Measurements from ENCODE around the gene OCEL1. TPM values are rescaled to one million over a fixed set of nuclear protein-coding genes. Genes with fewer than 3 reads are reported as not detected.
"Not testable (repeated sequence)": the region's sequence is repeated elsewhere in the genome, so short reads cannot be mapped to it uniquely, and the experiment has no call there.

The OCEL1 gene
- total RNA-seq, 1 donor from 2014 or later, result 24.1 TPM

- no peak overlapping the region for H3K27ac ChIP-seq
- no peaks in the 10 kb centered on the region for H3K27me3 ChIP-seq
- intact Hi-C loops (cut with DNase I), result no loop called here
- peaks cover 0 to 71% of the 10 kb centered on the region in 2 donors for H3K36me3 ChIP-seq
- H3K4me3 ChIP-seq, result no peak overlapping the region
- no peak for TF ChIP-seq CTCF (IDR thresholded peaks at IDR 0.05)
- TF ChIP-seq POLR2AphosphoS5 (IDR thresholded peaks at IDR 0.05; ENCODE audit: insufficient read depth in 1 of 2, low read depth in 1 of 2), result no peak
- TF ChIP-seq POLR2A (IDR thresholded peaks at IDR 0.05), result no peak
- no peaks in the 10 kb centered on the region for H3K4me1 ChIP-seq
- no peaks in the 10 kb centered on the region for H3K9me3 ChIP-seq
- no peak for DNase-seq (ENCODE audit: extremely low spot score in 2 of 2)
Measured at GRCh38 chr19:17183858-17184321, 42.1 kb upstream of the OCEL1 start.

GRCh38 chr19:17184371-17184841, 41.6 kb upstream of the OCEL1 start:
- DNase-seq (ENCODE audit: extremely low spot score in 2 of 2), result no peak
- intact Hi-C loops (cut with DNase I), result no loop called here
- TF ChIP-seq CTCF (IDR thresholded peaks at IDR 0.05) (no peak), POLR2A (IDR thresholded peaks at IDR 0.05) (no peak), POLR2AphosphoS5 (IDR thresholded peaks at IDR 0.05; ENCODE audit: insufficient read depth in 1 of 2, low read depth in 1 of 2) (no peak)
- no peaks in the 10 kb centered on the region for H3K4me1 ChIP-seq
- H3K27ac ChIP-seq, result no peak overlapping the region
- H3K36me3 ChIP-seq, result peaks cover 0 to 76% of the 10 kb centered on the region in 2 donors
- no peaks in the 10 kb centered on the region for H3K27me3 ChIP-seq
- H3K4me3 ChIP-seq, result no peak overlapping the region
- no peaks in the 10 kb centered on the region for H3K9me3 ChIP-seq

- DNase-seq (ENCODE audit: extremely low spot score in 2 of 2), result no peak
- Histone ChIP-seq H3K9me3 (no peaks in the 10 kb centered on the region), H3K4me3 (no peak overlapping the region), H3K36me3 (peaks cover 0 to 88% of the 10 kb centered on the region in 2 donors), H3K27me3 (no peaks in the 10 kb centered on the region), H3K27ac (no peak overlapping the region), H3K4me1 (no peaks in the 10 kb centered on the region)
- intact Hi-C loops (cut with DNase I), result no loop called here
- TF ChIP-seq POLR2AphosphoS5 (IDR thresholded peaks at IDR 0.05; ENCODE audit: insufficient read depth in 1 of 2, low read depth in 1 of 2) (no peak), POLR2A (IDR thresholded peaks at IDR 0.05) (no peak), CTCF (IDR thresholded peaks at IDR 0.05) (no peak)
Measured at GRCh38 chr19:17185590-17185989, 40.4 kb upstream of the OCEL1 start.

DNA sequence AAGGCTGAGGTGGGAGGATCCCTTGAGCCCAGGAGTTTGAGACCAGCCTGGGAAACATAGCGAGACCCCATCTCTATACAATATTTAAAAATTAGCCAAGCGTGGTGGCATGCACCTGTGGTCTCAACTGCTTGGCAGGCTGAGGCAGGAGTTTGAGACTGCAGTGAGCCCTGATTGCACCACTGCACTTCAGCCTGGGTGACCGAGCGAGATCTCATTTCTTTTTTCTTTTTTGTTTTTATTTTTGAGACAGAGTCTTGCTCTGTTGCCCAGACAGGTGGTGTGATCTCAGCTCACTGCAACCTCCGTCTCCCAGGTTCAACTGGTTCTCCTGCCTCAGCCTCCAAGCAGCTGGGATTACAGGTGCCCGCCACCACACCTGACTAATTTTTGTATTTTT, 34.3 kb upstream of the OCEL1 start:
- H3K4me1 ChIP-seq; intact Hi-C loops (cut with DNase I); H3K27ac ChIP-seq; H3K9me3 ChIP-seq; H3K4me3 ChIP-seq; DNase-seq (ENCODE audit: extremely low spot score in 2 of 2); H3K27me3 ChIP-seq: not testable (repeated sequence)
- H3K36me3 ChIP-seq, result peaks cover 0 to 90% of the 10 kb centered on the region in 2 donors

- H3K9me3 ChIP-seq, result no peaks in the 10 kb centered on the region
- intact Hi-C loops (cut with DNase I), result no loop called here
- H3K4me1 ChIP-seq, result no peaks in the 10 kb centered on the region
- no peaks in the 10 kb centered on the region for H3K27me3 ChIP-seq
- no peak overlapping the region for H3K27ac ChIP-seq
- no peak for TF ChIP-seq POLR2A (IDR thresholded peaks at IDR 0.05)
- TF ChIP-seq CTCF (IDR thresholded peaks at IDR 0.05), result no peak
- no peak for TF ChIP-seq POLR2AphosphoS5 (IDR thresholded peaks at IDR 0.05; ENCODE audit: insufficient read depth in 1 of 2, low read depth in 1 of 2)
- no peak overlapping the region for H3K4me3 ChIP-seq
- DNase-seq (ENCODE audit: extremely low spot score in 2 of 2), result no peak
- peaks cover 0 to 86% of the 10 kb centered on the region in 2 donors for H3K36me3 ChIP-seq
Measured at GRCh38 chr19:17192751-17193150, 33.3 kb upstream of the OCEL1 start.

Data from vagina (tissue), 2 donors.